Upper lobe of left lung (tissue), 6 donors: Measurements from ENCODE around the gene SOX8. TPM values are rescaled to one million over a fixed set of nuclear protein-coding genes. Genes with fewer than 3 reads are reported as not detected.
A peak's percentile ranks its signal among the peaks of the same experiment; 100 is the strongest.

Source experiments
- ATAC-seq, 2 donors: fragments of 200-7000 bp; cut with Tn5 transposase; one replicate each; pipeline ENCODE4 v1.9.1; 2022; ENCODE audit warnings: mild to moderate bottlenecking in 2 of 2, moderate library complexity in 2 of 2; ENCODE audit not compliant: low FRiP score in 2 of 2
- DNase-seq, 2 donors: peaks; one replicate each; pipeline ENCODE4 v3.0.0-alpha.2; 2019 to 2020
- H3K27ac ChIP-seq, 4 donors: fragments of 200-600 bp; sonication (generic); one replicate each; pipeline ENCODE4 v1.5.1; 2016 to 2019
- H3K27me3 ChIP-seq, 4 donors: fragments of 200-600 bp; sonication (generic); one replicate each; pipeline ENCODE4 v1.5.1; 2017 to 2019
- H3K36me3 ChIP-seq, 4 donors: fragments of 200-600 bp; sonication (generic); one replicate each; pipeline ENCODE4 v1.5.1; 2016 to 2019
- H3K4me1 ChIP-seq, 4 donors: fragments of 200-600 bp; sonication (generic); one replicate each; pipeline ENCODE4 v1.5.1; 2018 to 2019
- H3K4me3 ChIP-seq, 4 donors: fragments of 200-600 bp; sonication (generic); one replicate each; pipeline ENCODE4 v1.5.1; 2017 to 2019; ENCODE audit warnings: mild to moderate bottlenecking in 2 of 4, moderate library complexity in 1 of 4
- H3K9me3 ChIP-seq, 4 donors: fragments of 200-600 bp; sonication (generic); one replicate each; pipeline ENCODE4 v1.5.1; 2018 to 2019
- EP300 ChIP-seq, 4 donors: sonication (generic); formaldehyde crosslinking; IDR thresholded peaks; one replicate each; pipeline ENCODE4 v1.5.1; 2017; ENCODE audit warnings: antibody characterized with exemption in 4 of 4, control low read depth in 2 of 4
- POLR2A ChIP-seq, 4 donors: fragments of 450-650 bp; IDR thresholded peaks; one replicate each; pipeline ENCODE4 v1.5.1; 2016 to 2017; ENCODE audit warnings: antibody characterized with exemption in 4 of 4, mild to moderate bottlenecking in 2 of 4
- POLR2AphosphoS5 ChIP-seq, 2 donors: sonication (generic); formaldehyde crosslinking; IDR thresholded peaks; one replicate each; pipeline ENCODE4 v1.5.1; 2017; ENCODE audit warnings: antibody characterized with exemption in 2 of 2
- WGBS, 2 donors: methylation state at CpG; one replicate each; pipeline ENCODE4 v1.1.5; 2017 to 2018; 5-methylcytosine and 5-hydroxymethylcytosine counted together
- total RNA-seq, 6 donors: library from RNA; depleted of rRNA in 4 of 6; stranded (reverse); fragments of >200 nt in 4 of 6; gene quantifications; one replicate each; pipeline versions ENCODE4 v1.1.0 to v1.2.1, GENCODE V29; 2016 to 2021
- TF ChIP-seq, protein P1 (sequence below), 6 experiments: fragments of 450-650 bp in 4 of 6; fragments of 200-600 bp in 2 of 6; sonication (generic) in 2 of 6; IDR thresholded peaks; one replicate each; pipeline ENCODE4 v1.5.1; 2016 to 2019; ENCODE audit warnings: antibody characterized with exemption in 6 of 6
- donor health status: DM: no; HTN: no; CAD: no; lungs with moderate emphysema.
- donor health status: DM: no; HTN: yes; CAD: no; lungs with severe emphysema.

Gene SOX8
- total RNA-seq, 6 donors from 2014 or later: 0.14 to 1.1 (median 0.57) TPM

DNA sequence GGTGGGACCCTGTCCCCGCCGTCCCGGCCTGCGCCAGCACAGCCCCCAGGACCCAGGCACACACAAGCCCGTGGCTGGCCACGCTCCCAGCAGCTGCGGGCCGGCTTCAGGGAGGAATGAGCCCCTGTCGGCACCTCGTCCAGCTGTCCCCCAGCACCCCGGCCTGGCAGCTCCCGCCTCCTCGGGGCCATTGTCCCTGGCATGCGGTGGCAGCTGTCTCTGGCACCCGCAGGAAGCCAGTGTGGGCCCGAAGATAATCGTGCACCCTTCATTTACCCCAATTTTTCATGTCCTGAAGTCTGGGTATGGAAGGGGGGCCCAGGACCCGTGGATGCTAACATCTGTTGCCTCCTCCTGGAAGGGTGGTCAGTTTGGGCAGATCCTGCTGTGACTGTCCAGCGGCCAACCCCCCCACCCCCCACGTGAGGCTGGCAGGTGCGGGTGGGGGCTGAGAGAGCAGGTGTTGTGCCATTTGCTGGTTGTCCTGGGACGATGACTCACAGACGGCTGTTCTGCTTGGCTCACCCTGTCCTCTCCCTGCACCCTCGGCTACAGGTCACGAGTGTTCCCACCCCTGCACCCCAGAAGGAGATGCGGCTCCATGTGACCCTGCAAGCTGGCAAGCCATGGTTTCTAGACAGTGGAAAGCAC, 6.8 kb upstream of the SOX8 start:
- Histone ChIP-seq H3K4me3 (no peak overlapping the region), H3K27ac (no peak overlapping the region), H3K4me1 (peaks cover 5 to 12% (median 9%) of the 10 kb centered on the region in 4 donors), H3K36me3 (no peaks in the 10 kb centered on the region), H3K9me3 (no peaks in the 10 kb centered on the region), H3K27me3 (peaks cover 0 to 6% (median under 1%) of the 10 kb centered on the region in 4 donors)
- ATAC-seq (no peak), DNase-seq (peak in 1 of 2 donors; percentile 83)
- 64 to 74% methylated on average over 10 to 18 of the region's 26 CpGs for WGBS, 2 donors
- TF ChIP-seq POLR2A (IDR thresholded peaks at IDR 0.05) (no peak), EP300 (IDR thresholded peaks at IDR 0.05) (no peak), POLR2AphosphoS5 (IDR thresholded peaks at IDR 0.05) (no peak)
- TF ChIP-seq, protein P1, sequence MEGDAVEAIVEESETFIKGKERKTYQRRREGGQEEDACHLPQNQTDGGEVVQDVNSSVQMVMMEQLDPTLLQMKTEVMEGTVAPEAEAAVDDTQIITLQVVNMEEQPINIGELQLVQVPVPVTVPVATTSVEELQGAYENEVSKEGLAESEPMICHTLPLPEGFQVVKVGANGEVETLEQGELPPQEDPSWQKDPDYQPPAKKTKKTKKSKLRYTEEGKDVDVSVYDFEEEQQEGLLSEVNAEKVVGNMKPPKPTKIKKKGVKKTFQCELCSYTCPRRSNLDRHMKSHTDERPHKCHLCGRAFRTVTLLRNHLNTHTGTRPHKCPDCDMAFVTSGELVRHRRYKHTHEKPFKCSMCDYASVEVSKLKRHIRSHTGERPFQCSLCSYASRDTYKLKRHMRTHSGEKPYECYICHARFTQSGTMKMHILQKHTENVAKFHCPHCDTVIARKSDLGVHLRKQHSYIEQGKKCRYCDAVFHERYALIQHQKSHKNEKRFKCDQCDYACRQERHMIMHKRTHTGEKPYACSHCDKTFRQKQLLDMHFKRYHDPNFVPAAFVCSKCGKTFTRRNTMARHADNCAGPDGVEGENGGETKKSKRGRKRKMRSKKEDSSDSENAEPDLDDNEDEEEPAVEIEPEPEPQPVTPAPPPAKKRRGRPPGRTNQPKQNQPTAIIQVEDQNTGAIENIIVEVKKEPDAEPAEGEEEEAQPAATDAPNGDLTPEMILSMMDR (IDR thresholded peaks at IDR 0.05): no peak

DNA sequence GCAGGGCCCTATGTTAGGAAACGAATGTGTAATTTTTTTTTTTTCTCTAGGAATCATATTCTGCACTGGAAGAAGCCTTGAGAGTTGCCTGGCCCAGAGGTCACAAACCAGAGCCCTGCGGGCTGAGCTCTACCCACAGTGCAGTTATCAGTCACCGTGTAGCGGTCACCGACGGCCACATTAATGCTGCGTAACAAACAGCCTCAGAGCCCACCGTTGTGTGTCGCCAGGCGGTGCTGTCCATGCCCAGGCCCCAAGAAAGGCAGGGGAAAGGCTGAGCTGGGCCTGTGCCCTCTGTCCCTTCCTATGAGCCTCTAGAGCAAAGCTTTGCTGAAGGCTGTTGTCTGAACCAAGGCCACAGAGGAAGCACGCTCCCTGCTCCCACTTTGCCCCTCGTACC, 6.3 kb upstream of the SOX8 start:
- H3K4me1 ChIP-seq: peaks cover 3 to 12% (median 10%) of the 10 kb centered on the region in 4 donors
- ATAC-seq: no peak
- peaks cover 0 to 12% (median 3%) of the 10 kb centered on the region in 4 donors for H3K27me3 ChIP-seq
- WGBS, 2 donors: 95 to 96% methylated on average over 9 to 12 of the region's 12 CpGs
- no peak overlapping the region for H3K4me3 ChIP-seq
- no peak overlapping the region for H3K27ac ChIP-seq
- H3K9me3 ChIP-seq: no peaks in the 10 kb centered on the region
- no peak for DNase-seq
- H3K36me3 ChIP-seq: no peaks in the 10 kb centered on the region
- TF ChIP-seq EP300 (IDR thresholded peaks at IDR 0.05) (no peak), POLR2AphosphoS5 (IDR thresholded peaks at IDR 0.05) (no peak), POLR2A (IDR thresholded peaks at IDR 0.05) (no peak)
- TF ChIP-seq, protein P1 (IDR thresholded peaks at IDR 0.05): no peak

DNA sequence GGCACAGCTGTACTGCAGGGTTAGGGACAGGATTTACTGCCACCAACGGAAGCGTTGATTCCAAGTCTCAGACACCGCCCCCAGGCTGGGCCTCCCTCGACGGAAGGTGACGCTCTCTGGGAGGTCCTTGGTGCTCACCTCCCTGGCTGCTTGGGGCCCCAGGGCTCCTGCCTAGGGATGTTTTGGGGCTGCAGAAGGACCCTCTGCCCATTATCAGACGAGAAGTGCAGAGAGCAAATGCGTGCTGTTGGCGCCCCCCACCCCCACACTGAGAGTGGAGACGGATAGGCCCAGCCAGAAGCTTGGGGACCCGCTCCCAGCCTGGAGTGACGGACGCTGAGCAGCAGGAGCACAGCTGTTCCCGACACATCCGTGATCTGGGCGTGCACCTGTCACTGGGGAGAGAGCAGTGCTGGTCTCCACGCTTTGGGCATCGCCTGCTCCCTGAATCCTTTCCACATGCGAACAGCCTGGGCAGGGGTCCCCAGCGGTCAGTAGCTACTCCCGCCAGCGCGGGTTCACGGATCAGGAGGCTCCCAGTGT, 5.1 kb upstream of the SOX8 start:
- Histone ChIP-seq H3K36me3 (no peaks in the 10 kb centered on the region), H3K4me3 (no peak overlapping the region), H3K27me3 (peaks cover 0 to 19% (median 8%) of the 10 kb centered on the region in 4 donors), H3K9me3 (no peaks in the 10 kb centered on the region), H3K4me1 (peaks cover 10 to 17% (median 12%) of the 10 kb centered on the region in 4 donors), H3K27ac (no peak overlapping the region)
- DNase-seq (peak in 1 of 2 donors; percentile 62), ATAC-seq (no peak)
- 71 to 88% methylated on average over 7 to 24 of the region's 24 CpGs for WGBS, 2 donors
- TF ChIP-seq, protein P1 (IDR thresholded peaks at IDR 0.05): no peak
- no peak for TF ChIP-seq POLR2AphosphoS5 (IDR thresholded peaks at IDR 0.05)
- TF ChIP-seq POLR2A (IDR thresholded peaks at IDR 0.05): no peak
- no peak for TF ChIP-seq EP300 (IDR thresholded peaks at IDR 0.05)

DNA sequence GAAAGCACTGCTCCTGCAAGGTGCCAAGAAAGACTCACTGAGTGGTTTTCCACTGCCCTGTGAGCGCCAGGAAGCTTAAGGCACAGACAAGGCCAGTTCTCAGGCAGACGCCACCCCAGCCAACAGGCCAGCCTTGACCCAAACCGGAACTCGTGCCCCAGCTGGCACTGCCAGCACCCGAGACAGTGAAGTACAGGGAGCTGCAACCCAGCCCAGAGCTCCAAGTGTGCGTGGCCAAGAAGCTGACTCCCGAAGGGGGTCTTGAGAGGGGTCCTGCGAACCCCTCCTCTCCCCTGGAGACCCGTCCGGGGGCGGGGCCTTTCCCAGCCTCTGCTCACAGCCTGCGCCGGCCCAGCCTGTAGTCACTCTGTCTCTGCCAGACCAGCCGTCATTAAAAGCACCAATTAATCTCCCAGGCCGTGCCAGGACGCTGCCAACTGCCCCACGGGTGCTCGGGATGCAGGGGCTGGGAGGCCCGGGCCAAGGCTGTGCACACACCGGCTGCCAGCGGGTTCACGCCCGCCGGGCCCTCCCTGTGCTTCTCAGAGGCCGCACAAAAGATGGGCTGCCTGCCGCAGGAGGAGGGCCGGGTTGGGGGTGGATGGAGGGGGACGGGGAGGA, 4.4 kb upstream of the SOX8 start:
- peaks cover 0 to 26% (median 13%) of the 10 kb centered on the region in 4 donors for H3K27me3 ChIP-seq
- no peak for ATAC-seq
- no peak overlapping the region for H3K27ac ChIP-seq
- H3K9me3 ChIP-seq: no peaks in the 10 kb centered on the region
- H3K4me3 ChIP-seq: no peak overlapping the region
- WGBS, 2 donors: 40 to 55% methylated on average over 3 to 23 of the region's 28 CpGs
- H3K36me3 ChIP-seq: no peaks in the 10 kb centered on the region
- peak in 1 of 2 donors; percentile 82 for DNase-seq
- TF ChIP-seq POLR2A (IDR thresholded peaks at IDR 0.05): no peak
- TF ChIP-seq POLR2AphosphoS5 (IDR thresholded peaks at IDR 0.05): no peak
- TF ChIP-seq, protein P1 (IDR thresholded peaks at IDR 0.05): no peak
- no peak for TF ChIP-seq EP300 (IDR thresholded peaks at IDR 0.05)
- H3K4me1 ChIP-seq: peaks cover 15 to 24% (median 17%) of the 10 kb centered on the region in 4 donors
